Colonic mucosa (tissue), 4 donors: ENCODE data around the gene DOHH. TPM values are rescaled to one million over a fixed set of nuclear protein-coding genes. Genes with fewer than 3 reads are reported as not detected.
A peak's percentile ranks its signal among the peaks of the same experiment; 100 is the strongest.
"Not testable (repeated sequence)": the region's sequence is repeated elsewhere in the genome, so short reads cannot be mapped to it uniquely, and the experiment has no call there.

Experiments used
- DNase-seq: peaks from one replicate; pipeline ENCODE4 v3.0.0-alpha.2; 2020
- H3K27ac ChIP-seq: fragments of 200-600 bp; one replicate; pipeline ENCODE4 v1.8.0; 2021
- H3K27me3 ChIP-seq: fragments of 200-600 bp; one replicate; pipeline ENCODE4 v1.8.0; 2021
- H3K36me3 ChIP-seq: fragments of 200-600 bp; one replicate; pipeline ENCODE4 v1.8.0; 2021
- H3K4me1 ChIP-seq: fragments of 200-600 bp; one replicate; pipeline ENCODE4 v1.8.0; 2021; ENCODE audit warnings: mild to moderate bottlenecking
- H3K4me3 ChIP-seq: fragments of 200-600 bp; one replicate; pipeline ENCODE4 v1.8.0; 2021
- H3K9ac ChIP-seq, 2 donors: one replicate each; pipeline ENCODE4 v1.7.0; 2013; ENCODE audit warnings: control low read depth in 2 of 2, low read depth in 2 of 2, low read length in 2 of 2
- H3K9me3 ChIP-seq: fragments of 200-600 bp; one replicate; pipeline ENCODE4 v1.8.0; 2021
- intact Hi-C: fragments of 100-400 bp; cut with DNase I; formaldehyde crosslinking; loops from one replicate; pipeline ENCODE4 v1.14.1; 2022
- total RNA-seq, 2 donors: library from RNA; stranded (reverse); fragmentation: NEBNext Ultra II Directional in 1 of 2; extraction: Animal tissue kit (Norgen Biotek cat#: 25700) in 1 of 2; gene quantifications; one replicate each; pipeline ENCODE4 v1.2.1, GENCODE V29; 2021
- TF ChIP-seq, protein P1 (sequence below): fragments of 200-600 bp; IDR thresholded peaks from one replicate; pipeline ENCODE4 v1.8.0; 2022; ENCODE audit warnings: antibody characterized with exemption, mild to moderate bottlenecking
- donor health status: healthy.
- donor health status: DM: no; HTN: no; CAD: no.
- donor health status: DM: no; HTN: no; CAD: no.

Gene DOHH
- total RNA-seq, 2 donors from 2014 or later: 9.5 to 24.4 TPM

DNA sequence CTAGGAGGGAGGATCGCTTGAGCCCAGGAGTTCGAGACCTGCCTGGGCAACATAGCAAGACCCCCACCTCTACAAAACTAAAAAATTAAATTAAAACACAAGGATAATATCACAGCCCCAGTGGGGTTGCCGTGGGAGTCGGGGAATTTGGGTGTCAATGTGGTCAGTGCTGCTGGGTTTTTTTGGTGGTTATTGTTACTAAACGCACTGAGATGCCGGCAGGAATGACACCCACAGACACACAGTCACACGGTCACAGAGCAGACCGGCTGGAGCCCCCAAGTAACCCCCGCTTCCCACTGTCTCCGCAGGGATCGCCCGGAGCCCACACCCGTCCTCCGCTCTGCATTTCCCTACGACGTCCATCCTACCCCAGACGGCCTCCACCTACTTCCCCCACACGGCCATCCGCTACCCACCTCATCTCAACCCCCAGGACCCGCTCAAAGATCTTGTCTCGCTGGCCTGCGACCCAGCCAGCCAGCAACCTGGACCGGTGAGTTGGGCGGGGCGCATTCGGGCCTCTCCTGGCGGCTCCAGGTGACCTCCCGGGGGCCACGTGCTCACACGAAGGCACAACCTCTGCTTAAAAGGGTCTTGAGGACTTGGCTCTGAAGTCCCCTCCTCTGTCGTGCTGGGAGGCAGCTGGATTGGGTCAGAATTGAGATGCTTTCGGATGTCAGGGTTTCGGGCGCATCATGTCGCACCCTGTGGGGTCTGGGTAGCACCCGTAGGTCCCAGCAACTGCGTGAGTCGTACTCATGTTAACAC lies 48.1 kb downstream of the DOHH start:
- DNase-seq: no peak
- no peak overlapping the region for H3K27ac ChIP-seq
- intact Hi-C loops: no loop called here
- TF ChIP-seq, protein P1, sequence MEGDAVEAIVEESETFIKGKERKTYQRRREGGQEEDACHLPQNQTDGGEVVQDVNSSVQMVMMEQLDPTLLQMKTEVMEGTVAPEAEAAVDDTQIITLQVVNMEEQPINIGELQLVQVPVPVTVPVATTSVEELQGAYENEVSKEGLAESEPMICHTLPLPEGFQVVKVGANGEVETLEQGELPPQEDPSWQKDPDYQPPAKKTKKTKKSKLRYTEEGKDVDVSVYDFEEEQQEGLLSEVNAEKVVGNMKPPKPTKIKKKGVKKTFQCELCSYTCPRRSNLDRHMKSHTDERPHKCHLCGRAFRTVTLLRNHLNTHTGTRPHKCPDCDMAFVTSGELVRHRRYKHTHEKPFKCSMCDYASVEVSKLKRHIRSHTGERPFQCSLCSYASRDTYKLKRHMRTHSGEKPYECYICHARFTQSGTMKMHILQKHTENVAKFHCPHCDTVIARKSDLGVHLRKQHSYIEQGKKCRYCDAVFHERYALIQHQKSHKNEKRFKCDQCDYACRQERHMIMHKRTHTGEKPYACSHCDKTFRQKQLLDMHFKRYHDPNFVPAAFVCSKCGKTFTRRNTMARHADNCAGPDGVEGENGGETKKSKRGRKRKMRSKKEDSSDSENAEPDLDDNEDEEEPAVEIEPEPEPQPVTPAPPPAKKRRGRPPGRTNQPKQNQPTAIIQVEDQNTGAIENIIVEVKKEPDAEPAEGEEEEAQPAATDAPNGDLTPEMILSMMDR: no peak
- no peak overlapping the region for H3K9ac ChIP-seq
- no peak overlapping the region for H3K4me3 ChIP-seq
- no peaks in the 10 kb centered on the region for H3K27me3 ChIP-seq
- no peaks in the 10 kb centered on the region for H3K4me1 ChIP-seq
- H3K36me3 ChIP-seq: no peaks in the 10 kb centered on the region
- H3K9me3 ChIP-seq: no peaks in the 10 kb centered on the region

DNA sequence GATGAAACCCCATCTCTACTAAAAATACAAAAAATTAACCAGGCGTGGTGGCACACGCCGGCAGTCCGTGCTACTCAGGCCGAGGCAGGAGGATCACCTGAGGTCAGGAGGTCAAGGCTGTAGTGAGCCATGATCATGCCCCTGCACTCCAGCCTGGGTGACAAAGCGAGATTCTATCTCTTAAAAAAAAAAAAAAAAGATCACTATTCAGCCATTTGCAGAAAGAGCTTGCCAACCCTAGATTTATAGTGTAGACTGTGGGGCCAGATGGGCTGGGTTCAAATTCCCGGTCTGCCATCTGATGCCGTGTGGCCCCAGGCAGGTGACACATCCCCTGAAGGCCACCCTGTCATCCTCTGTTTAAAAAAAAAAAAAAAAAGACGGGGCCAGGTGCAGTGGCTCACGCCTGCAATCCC lies 49.0 kb downstream of the DOHH start:
- no peaks in the 10 kb centered on the region for H3K4me1 ChIP-seq
- H3K9ac ChIP-seq: no peak overlapping the region
- intact Hi-C loops: no loop called here
- H3K4me3 ChIP-seq: no peak overlapping the region
- TF ChIP-seq, protein P1: no peak
- peak overlapping the region; percentile 12 for H3K27ac ChIP-seq
- no peaks in the 10 kb centered on the region for H3K27me3 ChIP-seq
- no peaks in the 10 kb centered on the region for H3K36me3 ChIP-seq
- H3K9me3 ChIP-seq: no peaks in the 10 kb centered on the region
- DNase-seq: no peak

DNA sequence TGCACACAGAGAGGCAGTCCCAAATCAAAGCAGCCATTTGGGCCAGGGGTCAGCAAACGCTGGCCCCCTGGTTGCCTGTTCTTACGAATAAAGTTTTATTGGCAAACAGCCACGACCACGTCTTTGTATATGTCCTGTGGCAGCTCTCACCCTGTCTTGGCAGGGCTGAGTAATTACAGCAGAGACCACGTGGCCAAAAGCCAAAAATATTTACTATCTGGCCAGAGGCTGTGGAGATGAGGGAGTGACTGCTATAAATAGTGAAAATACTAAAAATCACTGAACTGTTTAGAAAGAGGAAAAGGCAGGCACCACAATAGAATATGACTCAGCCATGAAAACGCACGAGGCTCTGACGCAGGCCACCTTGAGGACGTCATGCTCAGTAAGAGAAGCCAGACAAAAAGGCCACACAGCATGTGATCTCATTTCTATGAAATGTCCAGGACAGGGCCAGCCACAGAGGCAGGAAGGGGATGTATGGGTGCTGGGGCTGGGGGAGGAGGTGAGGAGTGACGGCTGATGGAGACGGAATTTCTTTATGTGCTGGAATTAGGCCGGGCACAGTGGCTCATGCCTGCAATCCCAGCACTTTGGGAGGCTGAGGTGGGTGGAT lies 49.6 kb downstream of the DOHH start:
- TF ChIP-seq, protein P1: no peak
- DNase-seq: no peak
- Histone ChIP-seq H3K9ac (no peak overlapping the region), H3K9me3 (no peaks in the 10 kb centered on the region), H3K36me3 (no peaks in the 10 kb centered on the region), H3K27me3 (no peaks in the 10 kb centered on the region), H3K27ac (peak overlapping the region; percentile 12), H3K4me3 (no peak overlapping the region), H3K4me1 (no peaks in the 10 kb centered on the region)
- intact Hi-C loops: no loop called here

DNA sequence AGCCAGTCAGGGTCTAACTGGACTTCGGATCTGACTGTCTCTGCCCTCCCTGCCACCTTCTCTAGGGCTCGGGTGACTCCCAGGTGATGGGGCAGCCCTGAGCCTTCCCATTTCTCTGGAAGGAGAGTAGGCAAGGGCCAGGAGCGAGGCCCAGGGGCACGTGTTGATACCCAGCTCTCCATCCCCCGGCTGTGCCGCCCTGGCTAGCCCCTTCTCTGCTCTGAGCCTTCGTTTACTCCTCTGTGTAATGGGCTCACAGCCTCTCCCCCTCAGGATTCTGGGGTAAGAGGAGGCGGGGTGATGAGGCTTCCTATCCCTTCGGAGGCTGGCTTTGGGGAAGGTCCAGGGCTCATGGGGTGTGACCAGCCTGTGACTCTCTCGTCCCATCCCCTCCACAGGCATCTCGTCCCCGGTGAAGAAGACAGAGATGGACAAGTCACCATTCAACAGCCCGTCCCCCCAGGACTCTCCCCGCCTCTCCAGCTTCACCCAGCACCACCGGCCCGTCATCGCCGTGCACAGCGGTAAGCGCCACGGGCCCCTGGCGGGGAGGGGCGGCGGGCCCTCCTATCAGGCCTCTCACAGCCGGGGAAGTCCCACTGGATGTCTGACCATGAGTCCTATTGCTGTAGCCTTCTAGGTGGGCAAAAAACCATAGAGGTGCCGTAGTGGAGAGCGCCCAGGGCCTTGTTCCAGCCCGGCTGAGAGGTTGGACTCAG lies 51.7 kb downstream of the DOHH start:
- Histone ChIP-seq H3K4me3 (no peak overlapping the region), H3K4me1 (no peaks in the 10 kb centered on the region)

DNA sequence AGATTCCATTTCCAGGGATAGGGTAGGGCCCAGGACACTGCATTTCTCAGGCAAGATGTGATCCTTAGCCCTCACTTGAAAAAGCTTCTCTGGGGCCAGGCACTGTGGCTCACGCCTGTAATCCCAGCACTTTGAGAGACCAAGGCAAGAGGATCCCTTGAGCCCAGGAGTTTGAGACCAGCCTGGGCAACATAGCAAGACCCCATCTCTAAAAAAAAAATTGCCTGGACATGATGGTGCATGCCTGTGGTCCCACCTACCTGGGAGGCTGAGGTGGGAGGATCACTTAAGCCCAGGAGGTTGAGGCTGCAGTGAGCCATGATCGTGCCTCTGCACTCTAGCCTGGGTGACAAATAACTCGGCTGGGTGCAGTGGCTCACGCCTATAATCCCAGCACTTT lies 53.8 kb downstream of the DOHH start:
- H3K9ac ChIP-seq, H3K9me3 ChIP-seq, intact Hi-C loops, H3K27me3 ChIP-seq, H3K36me3 ChIP-seq, H3K4me1 ChIP-seq, DNase-seq, H3K27ac ChIP-seq, H3K4me3 ChIP-seq: not testable (repeated sequence)

More for the DNA sequence above, 51.7 kb downstream of the DOHH start:
- TF ChIP-seq, protein P1: no peak
- DNase-seq: no peak
- Histone ChIP-seq H3K27me3 (no peaks in the 10 kb centered on the region), H3K9me3 (no peaks in the 10 kb centered on the region), H3K36me3 (no peaks in the 10 kb centered on the region), H3K27ac (no peak overlapping the region), H3K9ac (no peak overlapping the region)
- intact Hi-C loops: no loop called here
